Cardiac fibroblast (primary cell): ENCODE results near the gene PER1.
A peak's percentile ranks its signal among the peaks of the same experiment; 100 is the strongest.

Experiments used
- DNase-seq, 2 donors: peaks; one replicate each; pipeline versions ENCODE4 v3.0.0 to v3.0.0-alpha.2; 2010; ENCODE audit warnings: low read depth in 2 of 2
- H3K4me3 ChIP-seq, 2 donors: replicated peaks in 1 of 2; 1 replicate in 1 of 2; 2 replicates in 1 of 2; pipeline ENCODE4 v1.5.1; 2011; ENCODE audit warnings: low read depth in 2 of 2, low read length in 2 of 2, mild to moderate bottlenecking in 2 of 2, moderate library complexity in 1 of 2
- CTCF ChIP-seq: IDR thresholded peaks from one replicate; pipeline ENCODE4 v1.5.1; 2011; ENCODE audit warnings: low read depth, mild to moderate bottlenecking, low read length, inconsistent platforms

The PER1 gene

DNA sequence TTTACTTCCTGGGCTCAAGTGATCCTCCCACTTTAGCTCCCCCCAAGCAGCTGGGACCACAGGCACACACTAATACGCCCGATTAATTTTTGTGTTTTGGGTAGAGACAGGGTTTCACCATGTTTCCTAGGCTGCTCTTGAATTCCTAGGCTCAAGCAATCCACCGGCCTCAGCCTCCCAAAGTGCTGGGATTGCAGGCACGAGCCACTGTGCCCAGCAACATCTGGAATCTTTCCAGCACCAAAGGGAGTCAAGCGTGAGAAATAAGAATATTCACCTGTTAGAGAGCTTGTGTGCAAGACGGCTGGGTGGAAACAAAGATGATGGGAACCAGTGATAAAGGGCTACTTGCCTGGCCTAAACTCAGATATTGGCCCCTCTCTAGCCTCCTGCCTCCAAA, 50.5 kb downstream of the PER1 start:
- no peak for TF ChIP-seq CTCF
- no peak overlapping the region for H3K4me3 ChIP-seq
- no peak for DNase-seq

GRCh38 chr17:8100763-8101162, 51.4 kb downstream of the PER1 start:
- no peak overlapping the region for H3K4me3 ChIP-seq
- DNase-seq, result no peak
- no peak for TF ChIP-seq CTCF

DNA sequence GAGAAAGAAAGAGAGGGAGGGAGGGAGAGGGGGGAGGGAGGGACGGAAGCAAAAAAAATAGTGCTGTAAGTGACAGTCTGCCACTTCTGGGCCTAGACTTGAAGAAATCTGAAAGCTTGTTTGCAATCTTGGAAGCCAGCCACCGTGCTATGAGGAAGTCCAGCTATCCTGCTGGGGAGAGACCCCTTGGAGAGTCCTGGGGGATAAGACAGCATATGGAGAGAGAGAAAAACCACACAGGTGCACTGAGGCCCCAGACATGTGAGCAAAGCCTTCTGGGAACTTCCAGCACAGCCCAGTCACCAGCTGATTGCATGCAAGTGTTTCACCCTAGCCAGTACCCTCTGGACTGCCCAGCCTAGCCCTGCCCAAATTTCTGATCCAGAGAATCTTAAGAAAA, 52.1 kb downstream of the PER1 start:
- no peak for DNase-seq
- no peak for TF ChIP-seq CTCF
- H3K4me3 ChIP-seq, result no peak overlapping the region

GRCh38 chr17:8096541-8096940, 55.7 kb downstream of the PER1 start:
- TF ChIP-seq CTCF, result no peak
- DNase-seq, result no peak
- H3K4me3 ChIP-seq, result no peak overlapping the region

DNA sequence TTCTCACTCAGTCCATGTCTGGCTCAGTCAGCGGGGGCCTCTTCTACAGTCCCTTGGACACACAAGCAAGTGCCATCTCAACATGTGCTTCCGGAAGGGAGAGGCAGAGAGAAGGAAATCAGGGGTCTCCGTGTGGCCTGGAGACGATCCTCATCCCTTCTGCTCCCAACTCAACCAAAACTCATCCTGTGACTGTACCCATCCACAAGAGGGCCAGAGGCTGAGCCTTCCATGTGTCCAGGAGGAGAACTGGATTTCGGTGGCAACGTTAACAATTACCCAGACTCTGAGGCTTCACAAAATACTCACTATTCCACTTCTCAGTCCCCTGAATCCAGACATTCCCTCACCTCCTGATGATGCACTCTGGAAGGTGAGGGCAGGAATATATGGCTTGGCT, 56.8 kb downstream of the PER1 start:
- H3K4me3 ChIP-seq, result no peak overlapping the region
- TF ChIP-seq CTCF, result no peak
- no peak for DNase-seq

GRCh38 chr17:8091033-8091687, 61.0 kb downstream of the PER1 start:
- DNase-seq, result peak in 1 of 2 donors; percentile 19
- no peak overlapping the region for H3K4me3 ChIP-seq
- TF ChIP-seq CTCF, result no peak
